HepG2 (cell line): ENCODE results near the gene LAP3. TPM values are rescaled to one million over a fixed set of nuclear protein-coding genes. Genes with fewer than 3 reads are reported as not detected.

Experiments
- CREB1 ChIP-seq, 2 experiments: fragments of 450-650 bp in 1 of 2; IDR thresholded peaks; 2 replicates each; pipeline ENCODE4 v1.6.1; 2016 to 2017; ENCODE audit warnings: control low read depth in 1 of 2, mild to moderate bottlenecking in 1 of 2, missing compliant biosample characterization in 1 of 2, missing genetic modification characterization in 1 of 2
- ESRRA ChIP-seq: sonication (generic); formaldehyde crosslinking; IDR thresholded peaks from 2 replicates; pipeline ENCODE4 v1.5.1; 2020; ENCODE audit warnings: mild to moderate bottlenecking, low read depth, missing genetic modification reagents
- FOXJ3 ChIP-seq: sonication (generic); formaldehyde crosslinking; IDR thresholded peaks from 2 replicates; pipeline ENCODE4 v1.4.0; 2020; ENCODE audit warnings: missing genetic modification reagents, mild to moderate bottlenecking, borderline replicate concordance
- HMG20A ChIP-seq: IDR thresholded peaks from 2 replicates; pipeline ENCODE4 v1.6.1; 2016; ENCODE audit warnings: borderline replicate concordance
- MAZ ChIP-seq, 2 experiments: sonication (generic) in 1 of 2; formaldehyde crosslinking in 1 of 2; IDR thresholded peaks; 2 replicates each; pipeline versions ENCODE4 v1.5.0 to v1.6.1; 2012 to 2020; ENCODE audit warnings: low read depth in 2 of 2, mild to moderate bottlenecking in 2 of 2, borderline replicate concordance in 1 of 2, improper control_type of control experiment in 1 of 2, low read length in 1 of 2, missing genetic modification reagents in 1 of 2, moderate library complexity in 1 of 2
- MXD4 ChIP-seq: IDR thresholded peaks from 2 replicates; pipeline ENCODE4 v1.6.1; 2016; ENCODE audit warnings: mild to moderate bottlenecking, missing biosample characterization, missing genetic modification reagents
- NCOA1 ChIP-seq: sonication (generic); formaldehyde crosslinking; IDR thresholded peaks from 2 replicates; pipeline ENCODE4 v1.9.0; 2021; ENCODE audit warnings: missing genetic modification reagents
- POLR2AphosphoS2 ChIP-seq: IDR thresholded peaks from 2 replicates; pipeline ENCODE4 v1.6.1; 2011; ENCODE audit warnings: low read depth, low read length, improper control_type of control experiment
- RFXAP ChIP-seq: sonication (generic); formaldehyde crosslinking; IDR thresholded peaks from 2 replicates; pipeline ENCODE4 v1.4.0; 2020; ENCODE audit warnings: missing genetic modification reagents, borderline replicate concordance
- SOX6 ChIP-seq, 2 experiments: fragments of 450-650 bp in 1 of 2; sonication (generic) in 1 of 2; formaldehyde crosslinking in 1 of 2; IDR thresholded peaks; 2 replicates each; pipeline versions ENCODE4 v1.4.0 to v1.6.1; 2017 to 2020; ENCODE audit warnings: antibody characterized with exemption in 1 of 2, mild to moderate bottlenecking in 1 of 2, missing genetic modification reagents in 1 of 2
- SP140L ChIP-seq: sonication (generic); formaldehyde crosslinking; IDR thresholded peaks from 2 replicates; pipeline ENCODE4 v1.4.0; 2020; ENCODE audit warnings: missing genetic modification reagents, borderline replicate concordance
- SP4 ChIP-seq: sonication (generic); formaldehyde crosslinking; IDR thresholded peaks from 2 replicates; pipeline ENCODE4 v1.8.1; 2023; ENCODE audit warnings: mild to moderate bottlenecking, missing genetic modification reagents
- TCF7L2 ChIP-seq: IDR thresholded peaks from 2 replicates; pipeline ENCODE4 v1.6.1; 2011; ENCODE audit warnings: mild to moderate bottlenecking, low read depth, low read length, moderate library complexity
- TEAD2 ChIP-seq: sonication (generic); formaldehyde crosslinking; IDR thresholded peaks from 2 replicates; pipeline ENCODE4 v1.9.0; 2021; ENCODE audit warnings: missing genetic modification reagents
- XBP1 ChIP-seq: sonication (generic); formaldehyde crosslinking; IDR thresholded peaks from 2 replicates; pipeline ENCODE4 v1.5.0; 2020; ENCODE audit warnings: missing genetic modification reagents
- YEATS4 ChIP-seq: sonication (generic); formaldehyde crosslinking; IDR thresholded peaks from 2 replicates; pipeline ENCODE4 v1.4.0; 2020; ENCODE audit warnings: missing genetic modification reagents, borderline replicate concordance
- ZMYM4 ChIP-seq: sonication (generic); formaldehyde crosslinking; IDR thresholded peaks from 2 replicates; pipeline ENCODE4 v1.8.1; 2023; ENCODE audit warnings: mild to moderate bottlenecking, missing genetic modification reagents
- ZNF350 ChIP-seq: sonication (generic); formaldehyde crosslinking; IDR thresholded peaks from 2 replicates; pipeline ENCODE4 v1.4.0; 2020; ENCODE audit warnings: mild to moderate bottlenecking, low read depth, missing genetic modification reagents, borderline replicate concordance
- ZNF501 ChIP-seq: sonication (generic); formaldehyde crosslinking; IDR thresholded peaks from 2 replicates; pipeline ENCODE4 v1.5.1; 2020; ENCODE audit warnings: mild to moderate bottlenecking, moderate library complexity, missing genetic modification reagents
- ZNF556 ChIP-seq: sonication (generic); formaldehyde crosslinking; IDR thresholded peaks from 2 replicates; pipeline ENCODE4 v1.4.0; 2020; ENCODE audit warnings: mild to moderate bottlenecking, missing genetic modification reagents, borderline replicate concordance
- ZNF567 ChIP-seq: sonication (generic); formaldehyde crosslinking; IDR thresholded peaks from 2 replicates; pipeline ENCODE4 v1.8.1; 2023; ENCODE audit warnings: mild to moderate bottlenecking, missing genetic modification reagents, borderline replicate concordance
- ZNF605 ChIP-seq: sonication (generic); formaldehyde crosslinking; IDR thresholded peaks from 2 replicates; pipeline ENCODE4 v1.8.0; 2022; ENCODE audit warnings: mild to moderate bottlenecking, missing genetic modification reagents
- ZSCAN30 ChIP-seq: sonication (generic); formaldehyde crosslinking; IDR thresholded peaks from 2 replicates; pipeline ENCODE4 v1.5.0; 2020; ENCODE audit warnings: mild to moderate bottlenecking, missing genetic modification reagents
- polyA plus RNA-seq, 8 experiments: library from polyadenylated mRNA; depleted of rRNA in 3 of 8; stranded (reverse) in 7 of 8; unstranded in 1 of 8; fragments of >200 nt; fragmentation: Illumina TruSeq in 4 of 8; extraction: Trizol in 4 of 8; gene quantifications; 2 replicates each; pipeline versions ENCODE4 v1.2.1 to v1.2.3, GENCODE V29; 2011 to 2016; ENCODE audit warnings: low read depth in 4 of 8, missing spikeins in 1 of 8, mixed read lengths in 1 of 8; ENCODE audit not compliant: insufficient read depth in 1 of 8
- total RNA-seq, 5 experiments: library from RNA; depleted of rRNA; stranded (reverse); fragments of >200 nt; fragmentation: Illumina TruSeq; extraction: Trizol; gene quantifications; 2 replicates each; pipeline ENCODE4 v1.2.3, GENCODE V29; 2016; ENCODE audit warnings: low read depth in 1 of 5
- TF ChIP-seq, protein P1 (sequence below): IDR thresholded peaks from 2 replicates; pipeline ENCODE4 v1.6.1; 2018; ENCODE audit warnings: missing genetic modification reagents, mild to moderate bottlenecking, missing compliant biosample characterization
- TF ChIP-seq, protein P2 (sequence below): sonication (generic); formaldehyde crosslinking; IDR thresholded peaks from 2 replicates; pipeline ENCODE4 v1.8.0; 2022; ENCODE audit warnings: mild to moderate bottlenecking, missing genetic modification reagents, moderate library complexity
- TF ChIP-seq, protein P3 (sequence below): sonication (generic); formaldehyde crosslinking; IDR thresholded peaks from 2 replicates; pipeline ENCODE4 v1.8.1; 2023; ENCODE audit warnings: mild to moderate bottlenecking, moderate library complexity, missing genetic modification reagents

The LAP3 gene
- total and polyA plus RNA-seq, 2 of the 13 experiments (the other 11 are each of a cell fraction or from before 2014, with no cell fraction given) = 106 to 125 TPM

DNA sequence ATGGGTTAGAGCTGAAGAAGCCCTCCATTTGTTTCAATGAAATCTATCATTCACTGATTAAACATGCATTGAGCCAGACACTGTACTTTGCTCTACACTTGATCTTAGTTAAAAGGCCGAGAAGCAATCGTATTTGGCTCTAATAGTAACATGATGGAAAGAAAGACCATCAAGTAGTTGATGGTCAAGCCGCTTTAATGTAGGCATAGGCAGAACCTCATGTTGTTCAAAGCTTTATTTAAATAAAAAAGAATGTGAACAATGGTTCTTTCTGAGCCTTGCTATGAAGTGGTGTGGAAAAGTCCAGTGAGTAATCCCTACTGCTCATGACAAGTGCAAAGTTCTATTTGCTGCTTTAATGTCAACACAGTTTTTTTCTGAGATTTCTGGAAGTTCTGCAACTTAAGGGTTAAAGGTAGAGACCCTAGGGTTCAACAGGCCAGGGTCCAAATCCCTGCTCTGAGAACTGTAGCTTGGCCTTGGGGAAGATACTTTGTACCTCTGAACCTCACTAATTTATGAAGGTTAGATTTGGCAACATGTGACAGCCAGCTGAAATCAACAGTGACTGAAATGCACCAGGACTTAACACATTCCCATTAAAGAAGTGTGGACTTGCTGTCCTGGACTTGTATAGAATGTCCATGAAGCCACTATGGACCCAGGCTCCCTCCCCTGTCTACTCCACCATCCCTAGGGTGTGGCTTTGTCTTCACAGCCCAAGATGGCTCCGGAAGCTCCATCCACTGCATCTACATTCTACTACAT lies 17.9 kb upstream of the LAP3 start (continued):
- TF ChIP-seq ZNF556 (CRISPR knock-in tag) = peak; percentile 65; the same call in 1 of the 2 replicates
- TF ChIP-seq ZSCAN30 = no peak
- TF ChIP-seq ZNF501 = 0 out of 2 replicates have a peak, but pooled peaks have one; percentile 53
- peak; percentile 98 for TF ChIP-seq ESRRA (CRISPR knock-in tag)
- peak; percentile 84; the same call in 1 of the 2 replicates for TF ChIP-seq YEATS4 (CRISPR knock-in tag)
- peak; percentile 56; the same call in 1 of the 2 replicates for TF ChIP-seq MXD4 (CRISPR knock-in tag)
- TF ChIP-seq MAZ (IDR thresholded peaks at IDR 0.05; ENCODE audit: borderline replicate concordance, low read depth, low read length) = no peak
- TF ChIP-seq MAZ (CRISPR knock-in tag; IDR thresholded peaks at IDR 0.05; ENCODE audit: low read depth) = 0 out of 2 replicates have a peak, but pooled peaks have one; percentile 5
- peak; percentile 86; the same call in 1 of the 2 replicates for TF ChIP-seq ZMYM4 (CRISPR knock-in tag)
- TF ChIP-seq, protein P1, sequence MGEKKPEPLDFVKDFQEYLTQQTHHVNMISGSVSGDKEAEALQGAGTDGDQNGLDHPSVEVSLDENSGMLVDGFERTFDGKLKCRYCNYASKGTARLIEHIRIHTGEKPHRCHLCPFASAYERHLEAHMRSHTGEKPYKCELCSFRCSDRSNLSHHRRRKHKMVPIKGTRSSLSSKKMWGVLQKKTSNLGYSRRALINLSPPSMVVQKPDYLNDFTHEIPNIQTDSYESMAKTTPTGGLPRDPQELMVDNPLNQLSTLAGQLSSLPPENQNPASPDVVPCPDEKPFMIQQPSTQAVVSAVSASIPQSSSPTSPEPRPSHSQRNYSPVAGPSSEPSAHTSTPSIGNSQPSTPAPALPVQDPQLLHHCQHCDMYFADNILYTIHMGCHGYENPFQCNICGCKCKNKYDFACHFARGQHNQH = peak; percentile 88
- peak; percentile 43 for TF ChIP-seq CREB1 (IDR thresholded peaks at IDR 0.05)
- TF ChIP-seq CREB1 (CRISPR knock-in tag; IDR thresholded peaks at IDR 0.05) = peak; percentile 82
- TF ChIP-seq RFXAP (CRISPR knock-in tag) = peak; percentile 71; the same call in 1 of the 2 replicates
- peak; percentile 97 for TF ChIP-seq FOXJ3 (CRISPR knock-in tag)
- no peak for TF ChIP-seq POLR2AphosphoS2
- TF ChIP-seq SP4 (CRISPR knock-in tag) = 0 out of 2 replicates have a peak, but pooled peaks have one; percentile 38
- no peak for TF ChIP-seq XBP1 (CRISPR knock-in tag)
- TF ChIP-seq NCOA1 (CRISPR knock-in tag) = no peak
- TF ChIP-seq SOX6 (IDR thresholded peaks at IDR 0.05) = no peak
- peak; percentile 98 for TF ChIP-seq SOX6 (CRISPR knock-in tag; IDR thresholded peaks at IDR 0.05)
- TF ChIP-seq TEAD2 (CRISPR knock-in tag) = no peak
- TF ChIP-seq, protein P2, sequence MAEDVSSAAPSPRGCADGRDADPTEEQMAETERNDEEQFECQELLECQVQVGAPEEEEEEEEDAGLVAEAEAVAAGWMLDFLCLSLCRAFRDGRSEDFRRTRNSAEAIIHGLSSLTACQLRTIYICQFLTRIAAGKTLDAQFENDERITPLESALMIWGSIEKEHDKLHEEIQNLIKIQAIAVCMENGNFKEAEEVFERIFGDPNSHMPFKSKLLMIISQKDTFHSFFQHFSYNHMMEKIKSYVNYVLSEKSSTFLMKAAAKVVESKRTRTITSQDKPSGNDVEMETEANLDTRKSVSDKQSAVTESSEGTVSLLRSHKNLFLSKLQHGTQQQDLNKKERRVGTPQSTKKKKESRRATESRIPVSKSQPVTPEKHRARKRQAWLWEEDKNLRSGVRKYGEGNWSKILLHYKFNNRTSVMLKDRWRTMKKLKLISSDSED (CRISPR knock-in tag) = no peak
- 0 out of 2 replicates have a peak, but pooled peaks have one; percentile 27 for TF ChIP-seq ZNF350
- TF ChIP-seq, protein P3, sequence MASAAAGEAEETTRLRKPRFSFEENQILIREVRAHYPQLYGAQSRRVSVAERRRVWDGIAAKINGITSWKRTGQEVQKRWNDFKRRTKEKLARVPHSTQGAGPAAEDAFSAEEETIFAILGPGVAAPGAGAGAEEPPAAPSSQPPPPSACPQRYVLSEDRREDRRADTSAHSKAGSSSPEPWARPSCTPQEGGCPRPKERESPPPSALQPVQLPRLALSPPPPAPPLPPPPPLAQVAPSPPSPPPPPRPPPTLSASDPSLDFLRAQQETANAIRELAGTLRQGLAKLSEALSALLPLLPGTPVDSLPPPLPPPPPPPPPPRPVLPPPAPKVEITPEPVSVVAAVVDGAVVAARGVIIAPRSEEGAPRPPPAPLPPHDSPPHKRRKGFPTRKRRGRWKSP (CRISPR knock-in tag) = peak; percentile 66; the same call in 1 of the 2 replicates
- no peak for TF ChIP-seq TCF7L2
- TF ChIP-seq ZNF605 (CRISPR knock-in tag) = peak; percentile 51
- TF ChIP-seq ZNF567 (CRISPR knock-in tag) = 0 out of 2 replicates have a peak, but pooled peaks have one; percentile 68
- no peak for TF ChIP-seq SP140L (CRISPR knock-in tag)
- peak; percentile 98 for TF ChIP-seq HMG20A (CRISPR knock-in tag)
